Peyer's patch (tissue), 4 donors: ENCODE measurements around the gene RELA. TPM values are rescaled to one million over a fixed set of nuclear protein-coding genes. Genes with fewer than 3 reads are reported as not detected.

Source experiments
- DNase-seq, 3 donors: peaks; one replicate each; pipeline ENCODE4 v3.0.0-alpha.2; 2017 to 2019
- H3K27ac ChIP-seq, 4 donors: fragments of 200-600 bp; sonication (generic); one replicate each; pipeline ENCODE4 v1.5.1; 2016 to 2019
- H3K27me3 ChIP-seq, 2 donors: fragments of 200-600 bp; sonication (generic); one replicate each; pipeline ENCODE4 v1.5.1; 2019
- H3K36me3 ChIP-seq, 3 donors: fragments of 200-600 bp; sonication (generic); one replicate each; pipeline ENCODE4 v1.5.1; 2016 to 2019
- H3K4me1 ChIP-seq, 4 donors: fragments of 200-600 bp; sonication (generic); one replicate each; pipeline ENCODE4 v1.5.1; 2016 to 2019
- H3K4me3 ChIP-seq, 4 donors: fragments of 200-600 bp; sonication (generic); 1 replicate in 3 of 4; 2 replicates in 1 of 4; pipeline ENCODE4 v1.5.1; 2016 to 2019; ENCODE audit warnings: mild to moderate bottlenecking in 1 of 4
- H3K9me3 ChIP-seq, 4 donors: fragments of 200-600 bp; sonication (generic); one replicate each; pipeline ENCODE4 v1.5.1; 2016 to 2019; ENCODE audit warnings: mild to moderate bottlenecking in 1 of 4
- POLR2A ChIP-seq, 2 donors: fragments of 450-650 bp; IDR thresholded peaks; one replicate each; pipeline ENCODE4 v1.5.1; 2017; ENCODE audit warnings: antibody characterized with exemption in 2 of 2, mild to moderate bottlenecking in 2 of 2, moderate library complexity in 2 of 2
- total RNA-seq, 4 donors: library from RNA; depleted of rRNA; stranded (reverse); fragments of >200 nt; gene quantifications; one replicate each; pipeline ENCODE4 v1.1.0, GENCODE V29; 2016
- TF ChIP-seq, protein P1 (sequence below), 6 experiments: fragments of 450-650 bp in 4 of 6; fragments of 200-600 bp in 2 of 6; sonication (generic) in 1 of 6; IDR thresholded peaks; one replicate each; pipeline ENCODE4 v1.5.1; 2017 to 2019; ENCODE audit warnings: antibody characterized with exemption in 6 of 6, mild to moderate bottlenecking in 3 of 6, moderate library complexity in 1 of 6

Gene RELA
- total RNA-seq, 4 donors from 2014 or later, result 46.6 to 86.9 (median 59.7) TPM

DNA sequence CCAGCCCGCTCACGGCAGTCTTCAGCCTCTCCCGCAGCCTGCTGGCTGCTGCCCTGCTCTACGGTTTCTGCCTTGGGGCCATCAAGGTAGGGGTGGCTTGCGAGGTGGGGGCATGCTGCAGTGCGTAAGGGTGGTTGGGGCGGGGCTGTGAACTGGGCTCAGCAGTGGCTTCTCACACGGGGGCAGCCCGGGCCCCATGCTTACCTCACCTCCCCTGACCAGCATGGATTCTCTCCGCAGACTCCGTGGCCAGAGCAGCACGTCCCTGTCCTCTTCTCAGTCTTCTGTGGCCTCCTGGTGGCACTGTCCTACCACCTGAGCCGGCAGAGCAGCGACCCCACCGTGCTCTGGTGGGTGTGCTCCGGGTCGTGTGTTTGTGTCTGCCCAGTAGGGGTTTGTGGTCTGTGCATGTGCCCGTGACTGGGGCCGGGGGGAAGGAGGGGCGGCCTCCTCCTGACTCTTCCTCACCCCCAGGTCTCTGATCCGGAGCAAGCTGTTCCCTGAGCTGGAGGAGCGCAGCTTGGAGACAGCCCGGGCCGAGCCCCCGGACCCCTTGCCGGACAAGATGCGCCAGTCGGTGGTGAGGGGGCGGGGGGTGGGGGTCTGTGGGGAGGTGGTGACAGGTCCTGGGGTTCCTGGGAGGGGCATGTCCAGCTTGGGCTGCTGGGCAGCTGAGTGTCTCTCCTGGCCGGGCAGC is 37.6 kb downstream of the RELA start:
- Histone ChIP-seq H3K9me3 (no peaks in the 10 kb centered on the region), H3K27me3 (no peaks in the 10 kb centered on the region), H3K4me3 (no peak overlapping the region), H3K4me1 (no peaks in the 10 kb centered on the region), H3K36me3 (peaks cover 0 to 100% (median 0%) of the 10 kb centered on the region in 3 donors), H3K27ac (no peak overlapping the region)
- no peak for DNase-seq
- TF ChIP-seq POLR2A (IDR thresholded peaks at IDR 0.05), result no peak
- TF ChIP-seq, protein P1, sequence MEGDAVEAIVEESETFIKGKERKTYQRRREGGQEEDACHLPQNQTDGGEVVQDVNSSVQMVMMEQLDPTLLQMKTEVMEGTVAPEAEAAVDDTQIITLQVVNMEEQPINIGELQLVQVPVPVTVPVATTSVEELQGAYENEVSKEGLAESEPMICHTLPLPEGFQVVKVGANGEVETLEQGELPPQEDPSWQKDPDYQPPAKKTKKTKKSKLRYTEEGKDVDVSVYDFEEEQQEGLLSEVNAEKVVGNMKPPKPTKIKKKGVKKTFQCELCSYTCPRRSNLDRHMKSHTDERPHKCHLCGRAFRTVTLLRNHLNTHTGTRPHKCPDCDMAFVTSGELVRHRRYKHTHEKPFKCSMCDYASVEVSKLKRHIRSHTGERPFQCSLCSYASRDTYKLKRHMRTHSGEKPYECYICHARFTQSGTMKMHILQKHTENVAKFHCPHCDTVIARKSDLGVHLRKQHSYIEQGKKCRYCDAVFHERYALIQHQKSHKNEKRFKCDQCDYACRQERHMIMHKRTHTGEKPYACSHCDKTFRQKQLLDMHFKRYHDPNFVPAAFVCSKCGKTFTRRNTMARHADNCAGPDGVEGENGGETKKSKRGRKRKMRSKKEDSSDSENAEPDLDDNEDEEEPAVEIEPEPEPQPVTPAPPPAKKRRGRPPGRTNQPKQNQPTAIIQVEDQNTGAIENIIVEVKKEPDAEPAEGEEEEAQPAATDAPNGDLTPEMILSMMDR (IDR thresholded peaks at IDR 0.05), result no peak

DNA sequence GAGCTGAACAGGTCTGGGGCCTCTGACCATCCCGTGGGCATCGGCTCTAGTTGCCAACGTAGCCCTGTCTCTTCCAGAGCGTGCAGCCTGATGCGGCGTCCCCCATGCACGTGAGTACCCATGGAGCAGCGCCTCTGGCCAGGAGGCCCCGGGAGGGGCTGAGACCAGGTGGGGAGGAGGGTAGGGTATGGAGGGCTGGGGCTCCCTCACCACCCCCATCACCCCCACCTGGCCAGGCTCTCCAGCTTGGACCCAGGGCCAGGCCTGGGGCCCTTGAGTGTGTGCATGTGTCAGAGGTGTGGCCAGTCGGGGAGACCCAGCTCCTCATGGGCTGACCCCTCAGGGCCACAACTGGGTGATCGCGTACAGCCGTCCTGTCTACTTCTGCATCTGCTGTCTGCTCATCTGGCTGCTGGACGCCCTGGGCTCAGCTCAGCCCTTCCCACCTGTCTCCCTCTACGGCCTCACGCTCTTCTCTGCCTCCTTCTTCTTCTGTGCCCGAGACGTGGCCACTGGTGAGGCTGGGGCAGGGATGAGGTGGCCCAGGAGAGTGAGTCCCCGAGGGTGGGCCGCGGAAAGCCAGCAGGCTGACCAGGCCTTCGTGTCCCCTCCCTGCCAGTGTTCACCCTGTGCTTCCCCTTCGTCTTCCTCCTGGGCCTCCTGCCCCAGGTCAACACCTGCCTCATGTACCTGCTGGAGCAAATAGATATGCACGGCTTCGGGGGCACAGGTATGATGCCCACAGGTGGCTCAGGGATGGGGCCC is 38.7 kb downstream of the RELA start:
- no peak overlapping the region for H3K4me3 ChIP-seq
- TF ChIP-seq, protein P1 (IDR thresholded peaks at IDR 0.05), result no peak
- TF ChIP-seq POLR2A (IDR thresholded peaks at IDR 0.05), result no peak
- H3K4me1 ChIP-seq, result no peaks in the 10 kb centered on the region
- H3K27ac ChIP-seq, result no peak overlapping the region
- DNase-seq, result no peak
- H3K27me3 ChIP-seq, result no peaks in the 10 kb centered on the region
- H3K36me3 ChIP-seq, result peaks cover 0 to 100% (median 0%) of the 10 kb centered on the region in 3 donors
- H3K9me3 ChIP-seq, result no peaks in the 10 kb centered on the region

DNA sequence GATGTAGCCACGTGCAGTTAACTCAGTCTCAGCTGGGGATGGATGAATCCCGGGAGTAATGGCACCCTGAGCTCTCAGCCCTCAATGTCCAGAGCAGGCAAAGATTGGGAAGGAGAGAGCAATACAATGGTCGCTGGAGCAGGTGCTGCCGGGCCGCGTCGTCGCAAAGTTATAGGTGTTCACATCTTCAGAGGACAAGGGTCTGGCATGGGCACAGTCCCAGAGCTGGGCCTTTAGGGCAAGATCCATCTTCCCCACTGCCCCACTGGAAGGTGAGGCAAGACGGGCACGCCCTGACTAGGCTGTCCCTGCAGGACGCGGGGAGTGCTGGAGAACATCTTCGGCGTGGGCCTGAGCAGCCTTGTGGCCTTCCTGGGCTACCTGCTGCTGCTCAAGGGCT is 39.5 kb downstream of the RELA start:
- H3K4me1 ChIP-seq, result no peaks in the 10 kb centered on the region
- no peak for DNase-seq
- H3K27ac ChIP-seq, result no peak overlapping the region
- no peaks in the 10 kb centered on the region for H3K9me3 ChIP-seq
- peaks cover 0 to 100% (median 0%) of the 10 kb centered on the region in 3 donors for H3K36me3 ChIP-seq
- H3K4me3 ChIP-seq, result no peak overlapping the region
- TF ChIP-seq, protein P1 (IDR thresholded peaks at IDR 0.05), result no peak
- TF ChIP-seq POLR2A (IDR thresholded peaks at IDR 0.05), result no peak
- no peaks in the 10 kb centered on the region for H3K27me3 ChIP-seq

DNA sequence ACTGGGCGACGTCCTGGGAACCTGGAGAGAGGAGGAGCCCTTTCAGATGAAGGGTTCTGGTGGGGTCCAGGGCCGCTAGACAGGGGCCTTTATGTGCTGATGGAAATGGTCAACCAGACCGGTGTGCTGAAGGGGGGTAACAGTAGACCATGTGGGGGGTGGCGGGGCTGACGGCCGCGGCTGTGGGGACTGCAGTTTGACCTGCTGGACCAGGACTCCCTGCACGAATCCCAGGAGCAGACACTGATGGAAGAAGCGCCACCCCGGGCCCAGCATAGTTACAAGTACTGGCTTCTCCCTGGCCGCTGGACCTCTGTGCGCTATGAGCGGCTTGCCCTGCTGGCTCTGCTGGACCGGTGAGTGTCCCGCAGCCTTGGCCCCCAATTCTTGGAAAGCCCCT is 40.7 kb downstream of the RELA start:
- no peak for DNase-seq
- Histone ChIP-seq H3K27ac (no peak overlapping the region), H3K36me3 (peaks cover 0 to 100% (median 0%) of the 10 kb centered on the region in 3 donors), H3K9me3 (no peaks in the 10 kb centered on the region), H3K4me3 (no peak overlapping the region), H3K27me3 (no peaks in the 10 kb centered on the region), H3K4me1 (peaks cover 0 to 6% (median 4%) of the 10 kb centered on the region in 4 donors)
- TF ChIP-seq POLR2A (IDR thresholded peaks at IDR 0.05), result no peak
- TF ChIP-seq, protein P1 (IDR thresholded peaks at IDR 0.05), result no peak

DNA sequence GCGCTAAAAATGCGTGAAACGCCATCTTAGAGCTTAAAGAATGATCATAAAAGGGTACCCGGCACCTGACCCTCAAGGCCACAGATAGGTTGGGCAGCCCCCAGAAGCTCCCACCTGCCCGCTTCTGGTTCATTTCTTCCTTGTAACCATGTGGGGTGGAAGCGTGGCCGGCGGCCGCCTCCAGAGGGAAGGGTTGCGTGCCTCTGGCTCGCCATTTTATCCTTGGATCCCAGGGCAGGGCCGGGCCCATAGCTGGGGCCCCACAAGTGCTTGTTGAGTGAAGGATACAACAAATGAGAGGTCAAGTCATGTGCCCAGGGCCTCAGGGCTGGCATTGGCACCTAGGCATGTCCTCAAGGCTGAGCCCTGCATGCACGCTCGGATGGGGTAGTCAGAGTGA is 41.3 kb downstream of the RELA start:
- Histone ChIP-seq H3K36me3 (peaks cover 0 to 95% (median 0%) of the 10 kb centered on the region in 3 donors), H3K9me3 (no peaks in the 10 kb centered on the region), H3K4me3 (no peak overlapping the region), H3K27ac (no peak overlapping the region), H3K27me3 (no peaks in the 10 kb centered on the region), H3K4me1 (peaks cover 0 to 11% (median 10%) of the 10 kb centered on the region in 4 donors)
- no peak for DNase-seq
- no peak for TF ChIP-seq POLR2A (IDR thresholded peaks at IDR 0.05)
- TF ChIP-seq, protein P1 (IDR thresholded peaks at IDR 0.05), result no peak
